NCI-H748 (cell line): ENCODE measurements around the gene CBLN3.
"Not testable (repeated sequence)": the region's sequence is repeated elsewhere in the genome, so short reads cannot be mapped to it uniquely, and the experiment has no call there.

Experiments
- DNase-seq: peaks from one replicate; lab custom pipeline; 2025; ENCODE audit not compliant: unreplicated experiment; lab: John Stamatoyannopoulos, UW

Gene CBLN3

DNA sequence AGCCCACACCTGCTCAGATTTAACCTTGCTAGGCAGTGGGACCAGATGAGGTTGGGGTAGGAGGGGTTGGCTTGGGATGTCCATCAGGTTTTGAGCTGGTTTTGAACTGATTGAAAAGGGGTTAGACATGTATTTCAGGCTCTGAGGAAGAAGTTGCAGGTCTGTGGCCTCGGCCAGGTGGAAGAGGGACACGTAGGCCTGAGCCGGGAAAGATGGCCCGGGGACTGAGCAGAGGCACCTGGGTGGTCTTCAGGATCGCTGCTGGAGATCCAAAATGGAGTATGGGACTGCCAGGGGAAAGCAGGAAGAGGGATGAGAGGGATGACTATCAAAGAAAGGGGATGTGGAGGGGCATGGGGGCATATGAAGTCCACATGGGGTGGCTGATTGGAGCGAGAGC, 23.1 kb downstream of the CBLN3 start:
- DNase-seq = no peak

GRCh38 chr14:24404814-24405213, 24.7 kb downstream of the CBLN3 start:
- DNase-seq = no peak

- no peak for DNase-seq
Observed at GRCh38 chr14:24403294-24403998, 26.0 kb downstream of the CBLN3 start.

DNA sequence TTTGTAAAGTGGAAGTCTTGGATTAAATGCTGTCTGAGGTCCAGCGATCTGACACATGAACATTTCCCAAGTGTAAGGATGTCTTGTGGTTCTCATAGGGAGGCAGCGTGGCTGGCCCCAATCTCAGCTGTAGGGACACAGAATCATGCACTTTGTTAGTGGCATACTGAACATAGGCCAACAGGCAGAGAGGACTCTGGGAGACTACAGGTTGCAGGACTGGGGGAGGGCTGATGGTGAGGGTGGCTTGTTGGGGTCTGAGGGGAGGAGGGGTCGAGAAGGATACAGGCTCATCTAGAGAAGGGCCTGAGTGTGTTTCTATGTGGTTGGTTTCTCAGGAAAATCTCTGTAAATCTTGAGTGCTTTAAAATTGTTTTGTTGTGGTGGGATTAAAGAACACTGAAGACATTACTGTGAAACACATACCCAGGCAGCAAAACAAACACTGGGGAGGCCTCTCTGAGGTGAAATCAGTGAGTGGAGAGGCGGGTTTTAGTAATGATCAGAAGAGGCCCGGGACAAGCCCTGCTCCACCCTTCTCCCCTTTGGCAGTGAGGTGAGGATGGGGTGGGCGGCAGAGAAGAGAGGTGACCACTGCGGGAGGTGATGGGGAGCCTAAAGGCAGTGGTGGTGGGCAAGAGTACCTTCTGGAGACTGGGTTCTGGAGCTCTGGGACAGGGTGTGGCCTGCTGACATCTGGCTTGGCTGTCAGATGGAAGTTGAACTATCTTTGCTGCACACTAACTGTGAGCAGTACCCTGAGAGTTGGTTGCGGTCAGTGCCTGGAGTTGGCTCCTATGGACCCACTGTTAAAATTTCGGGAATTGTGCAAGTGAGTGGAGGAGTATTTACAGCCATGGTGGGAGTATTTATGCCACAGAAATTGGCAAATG, 27.4 kb downstream of the CBLN3 start:
- DNase-seq = no peak

- DNase-seq = no peak
Observed at GRCh38 chr14:24399999-24400718, 29.3 kb downstream of the CBLN3 start.

GRCh38 chr14:24399447-24399822, 30.0 kb downstream of the CBLN3 start:
- DNase-seq = no peak

DNA sequence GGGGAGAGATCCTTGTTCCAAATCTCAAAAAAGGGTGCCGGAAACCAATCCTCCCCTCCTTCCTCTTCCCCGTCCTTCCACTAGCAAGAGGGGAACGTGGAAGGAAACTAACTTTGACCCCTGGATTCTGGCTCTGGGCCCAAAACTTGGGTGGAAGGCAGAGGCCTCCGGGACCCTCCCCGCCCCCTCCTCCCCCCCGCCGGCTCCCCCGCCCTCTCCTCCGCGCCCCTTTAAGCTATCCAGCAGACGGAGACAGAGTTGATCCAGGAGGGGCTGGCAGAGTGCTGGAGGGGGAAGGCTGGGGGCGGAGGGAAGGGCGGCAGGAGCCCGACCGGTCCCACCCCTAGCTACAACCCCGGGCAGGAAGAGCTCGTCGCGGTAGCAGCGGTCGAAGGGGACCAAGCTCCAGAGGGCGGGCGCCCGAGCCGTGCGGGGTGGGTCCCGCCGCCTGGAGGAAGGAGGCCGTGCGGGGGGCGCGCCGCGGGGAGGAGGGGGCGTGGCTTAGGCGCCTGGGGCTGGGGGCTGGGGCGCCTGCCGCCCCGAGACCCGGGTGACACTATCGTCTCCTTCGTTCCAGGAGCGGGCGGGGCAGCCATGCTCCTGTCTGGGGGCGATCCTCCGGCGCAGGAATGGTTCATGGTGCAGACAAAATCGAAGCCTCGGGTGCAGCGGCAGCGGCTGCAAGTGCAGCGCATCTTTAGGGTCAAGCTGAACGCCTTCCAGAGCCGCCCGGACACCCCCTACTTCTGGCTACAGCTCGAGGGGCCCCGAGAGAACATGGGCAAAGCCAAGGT, 30.6 kb downstream of the CBLN3 start, which contains the start of gene NYNRIN:
TSS of gene NYNRIN (plus strand) at position 351 of the 794 bp plus-strand sequence. CDS start at position 595, 244 bp downstream.
- DNase-seq = peak; percentile 45

DNA sequence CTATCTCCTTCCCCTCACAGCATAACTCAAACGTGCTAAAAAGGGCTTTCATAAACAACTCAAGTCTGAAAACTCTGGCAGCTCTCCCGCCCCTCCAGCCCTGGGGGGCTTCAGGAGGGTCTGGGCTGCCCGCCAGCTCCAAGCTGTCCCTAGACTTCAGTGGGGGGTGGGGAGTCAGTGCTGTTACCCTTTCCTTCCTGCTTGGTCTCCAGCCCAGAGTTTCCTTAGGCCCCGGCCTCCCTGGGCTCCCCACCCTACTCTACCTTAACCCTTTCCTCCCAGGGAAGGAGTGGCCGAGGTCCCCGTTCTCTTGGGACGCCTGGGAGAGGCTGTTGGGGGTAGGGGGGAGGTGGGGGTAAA, 31.2 kb downstream of the CBLN3 start:
- no peak for DNase-seq

GRCh38 chr14:24397639-24398292, 31.7 kb downstream of the CBLN3 start:
- DNase-seq = no peak

- DNase-seq = no peak
Observed at GRCh38 chr14:24395609-24396582, 33.6 kb downstream of the CBLN3 start.

DNA sequence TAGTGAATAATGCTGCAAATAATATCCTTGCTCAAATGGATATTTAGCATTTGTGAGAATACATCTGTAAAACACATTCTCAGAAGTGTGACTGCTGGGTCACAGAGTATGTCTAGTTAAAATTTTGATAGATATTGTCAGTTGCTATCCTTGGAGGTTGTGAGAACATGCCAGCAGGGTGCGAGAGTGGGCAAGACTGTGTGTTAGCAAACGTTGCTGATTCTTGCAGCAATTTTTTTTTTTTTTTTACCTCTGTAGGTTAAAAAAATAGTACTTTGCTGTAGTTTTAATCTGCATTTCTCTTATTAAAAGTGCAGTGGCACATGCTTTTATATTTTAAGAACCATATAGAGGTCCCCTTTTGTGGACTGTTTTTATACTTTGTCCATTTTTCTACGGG, 35.2 kb downstream of the CBLN3 start:
- DNase-seq = no peak

DNA sequence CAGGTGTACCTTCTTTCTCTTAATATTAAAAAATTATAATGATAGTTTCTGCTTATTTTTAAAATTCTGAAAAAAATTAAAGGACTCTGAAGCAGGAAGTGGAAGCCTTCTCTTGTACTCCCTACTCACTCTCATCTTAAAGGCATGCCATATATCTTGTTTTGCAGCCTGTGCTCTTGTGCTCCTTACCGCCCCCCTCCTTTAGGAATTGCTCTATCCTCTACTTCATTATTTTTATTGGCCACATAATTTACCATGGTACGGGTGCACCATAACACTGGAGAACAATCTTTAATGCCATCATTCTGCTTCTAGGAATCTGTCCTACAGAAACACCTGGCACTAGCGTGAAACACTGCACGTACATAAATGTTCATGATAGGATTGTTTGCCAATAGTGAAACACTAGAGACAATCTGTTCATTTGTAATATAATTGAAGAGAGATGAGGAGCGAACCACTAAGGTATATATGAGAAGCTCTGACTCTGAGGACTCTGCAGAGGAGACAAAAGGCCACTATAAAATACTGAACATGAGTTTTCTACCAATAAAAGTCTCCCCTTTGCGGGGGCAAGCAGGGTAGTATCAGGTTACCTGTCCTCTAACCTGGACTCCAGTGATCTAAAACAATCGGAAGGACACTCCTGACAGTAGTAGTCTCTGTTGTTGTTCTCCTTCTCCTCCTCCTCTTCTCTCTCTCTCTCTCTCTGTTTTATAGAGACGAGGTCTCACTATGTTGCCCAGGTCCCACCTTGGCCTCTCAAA, 37.0 kb downstream of the CBLN3 start:
- peak; percentile 46 for DNase-seq

GRCh38 chr14:24390701-24391468, 38.6 kb downstream of the CBLN3 start:
- no peak for DNase-seq

GRCh38 chr14:24389226-24389848, 40.1 kb downstream of the CBLN3 start:
- DNase-seq = no peak

GRCh38 chr14:24388474-24389179, 40.8 kb downstream of the CBLN3 start:
- DNase-seq = no peak

DNA sequence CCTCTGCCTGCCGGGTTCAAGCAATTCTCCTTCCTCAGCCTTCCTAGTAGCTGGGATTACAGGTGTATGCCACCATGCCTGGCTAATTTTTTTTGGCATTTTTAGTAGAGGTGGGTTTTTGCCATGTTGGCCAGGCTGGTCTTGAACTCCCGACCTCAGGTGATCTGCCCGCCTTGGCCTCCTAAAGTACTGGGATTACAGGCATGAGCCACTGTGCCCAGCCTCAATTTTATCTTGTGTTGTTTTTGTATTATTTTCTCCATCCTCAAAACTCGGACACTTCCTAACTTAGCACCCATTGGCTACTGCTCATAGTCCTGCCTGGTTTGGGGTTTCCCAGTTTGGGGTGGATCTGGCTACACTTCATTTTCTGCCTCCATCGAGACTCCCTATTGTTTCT, 41.9 kb downstream of the CBLN3 start:
- DNase-seq = not testable (repeated sequence)

- DNase-seq = no peak
Observed at GRCh38 chr14:24387009-24387345, 42.5 kb downstream of the CBLN3 start.
